RKO (cell line): ENCODE measurements around the gene DRD5.

ENCODE experiments used
- DNase-seq: peaks from one replicate; pipeline ENCODE4 v3.0.0-alpha.2; 2016; ENCODE audit warnings: low spot score

The DRD5 gene

GRCh38 chr4:9816285-9816684 lies 34.9 kb downstream of the DRD5 start:
- DNase-seq, result no peak

DNA sequence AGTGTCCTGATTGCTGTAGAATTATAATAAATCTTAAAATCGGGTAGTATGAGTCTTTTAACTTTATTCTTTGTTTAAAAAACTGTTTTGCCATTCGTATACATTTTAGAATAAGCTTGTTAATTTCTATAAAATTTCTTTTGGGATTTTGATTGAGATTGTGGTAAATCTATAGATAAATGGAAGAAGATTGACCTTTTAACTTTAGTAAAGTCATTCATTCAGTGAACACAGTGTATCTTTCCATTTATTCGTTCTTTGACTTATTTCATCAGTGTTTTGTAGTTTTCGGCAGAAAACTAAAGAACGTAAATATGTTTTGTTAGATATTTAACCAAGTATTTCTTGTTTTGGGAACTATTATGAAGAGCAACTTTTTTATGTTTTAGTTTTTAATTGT lies 38.9 kb downstream of the DRD5 start:
- no peak for DNase-seq

- DNase-seq, result no peak
Measured at GRCh38 chr4:9825049-9825448, 43.6 kb downstream of the DRD5 start.

DNA sequence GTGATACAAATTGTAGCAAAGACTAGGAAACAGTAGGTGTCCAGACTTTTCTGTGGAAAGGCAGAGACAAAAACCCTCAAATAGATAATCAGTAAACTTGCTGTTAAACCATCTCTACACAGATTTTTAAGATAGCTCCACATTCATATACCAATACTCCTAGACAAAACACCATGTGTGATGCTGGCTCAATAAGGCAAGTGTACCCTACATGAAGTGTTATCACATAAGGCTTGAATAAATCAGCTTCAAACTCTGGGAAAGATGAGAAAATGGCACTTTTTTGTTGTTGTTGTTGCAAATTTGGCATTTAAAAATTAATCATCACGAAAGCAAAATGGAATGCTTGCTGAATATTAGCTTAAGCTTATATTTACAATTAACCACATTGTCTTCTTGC lies 45.1 kb downstream of the DRD5 start:
- DNase-seq, result no peak

GRCh38 chr4:9832640-9833039 lies 51.2 kb downstream of the DRD5 start:
- no peak for DNase-seq

- DNase-seq, result no peak
Measured at GRCh38 chr4:9833421-9833820, 52.0 kb downstream of the DRD5 start.
